Thyroid gland (tissue), 4 donors: ENCODE measurements around the gene SPRR3. TPM values are rescaled to one million over a fixed set of nuclear protein-coding genes. Genes with fewer than 3 reads are reported as not detected.

Source experiments
- DNase-seq, 2 donors: peaks; one replicate each; pipeline ENCODE4 v3.0.0-alpha.2; 2019
- H3K27ac ChIP-seq, 3 donors: fragments of 200-600 bp; sonication (generic); 1 replicate in 2 of 3; 2 replicates in 1 of 3; pipeline ENCODE4 v1.5.1; 2016 to 2019; ENCODE audit warnings: mild to moderate bottlenecking in 1 of 3, moderate library complexity in 1 of 3
- H3K27me3 ChIP-seq: fragments of 200-600 bp; sonication (generic); one replicate; pipeline ENCODE4 v1.5.1; 2019
- H3K36me3 ChIP-seq, 2 donors: fragments of 200-600 bp; sonication (generic); one replicate each; pipeline ENCODE4 v1.5.1; 2016 to 2019
- H3K4me1 ChIP-seq, 2 donors: fragments of 200-600 bp; sonication (generic); one replicate each; pipeline ENCODE4 v1.5.1; 2017 to 2019
- H3K4me3 ChIP-seq, 3 donors: fragments of 200-600 bp; sonication (generic); replicated peaks in 1 of 3; 1 replicate in 2 of 3; 2 replicates in 1 of 3; pipeline ENCODE4 v1.5.1; 2016; ENCODE audit warnings: mild to moderate bottlenecking in 1 of 3
- H3K9me3 ChIP-seq: fragments of 200-600 bp; sonication (generic); one replicate; pipeline ENCODE4 v1.5.1; 2017
- CTCF ChIP-seq, 6 experiments: fragments of 200-600 bp in 3 of 6; fragments of 450-650 bp in 3 of 6; sonication (generic) in 3 of 6; IDR thresholded peaks; one replicate each; pipeline ENCODE4 v1.5.1; 2016 to 2019; ENCODE audit warnings: antibody characterized with exemption in 6 of 6, mild to moderate bottlenecking in 2 of 6, inconsistent platforms in 1 of 6, moderate library complexity in 1 of 6
- POLR2A ChIP-seq, 2 donors: fragments of 450-650 bp; IDR thresholded peaks; one replicate each; pipeline ENCODE4 v1.6.1; 2017; ENCODE audit warnings: antibody characterized with exemption in 2 of 2, mild to moderate bottlenecking in 2 of 2, moderate library complexity in 1 of 2
- WGBS, 2 donors: methylation state at CpG; one replicate each; pipeline ENCODE4 v1.1.5; 2017; 5-methylcytosine and 5-hydroxymethylcytosine counted together
- intact Hi-C: fragments of 100-400 bp; cut with DNase I; formaldehyde crosslinking; loops from one replicate; pipeline ENCODE4 v1.15.1; 2023
- total RNA-seq, 4 donors: library from RNA; depleted of rRNA; stranded (reverse); fragments of >200 nt; gene quantifications; one replicate each; pipeline ENCODE4 v1.2.3, GENCODE V29; 2016

Gene SPRR3
- not detected for total RNA-seq

- no peak for DNase-seq
- Histone ChIP-seq H3K36me3 (no peaks in the 10 kb centered on the region), H3K4me3 (no peak within 1 kb of the TSS), H3K9me3 (no peaks in the 10 kb centered on the region), H3K27ac (no peak within 1 kb of the TSS), H3K4me1 (no peaks in the 10 kb centered on the region), H3K27me3 (no peaks in the 10 kb centered on the region)
- 55 to 72% methylated on average over 2 of the region's 2 CpGs for WGBS, 2 donors
- intact Hi-C loops: no loop called here
- TF ChIP-seq POLR2A (IDR thresholded peaks at IDR 0.05) (no peak), CTCF (IDR thresholded peaks at IDR 0.05) (no peak)
Observed at GRCh38 chr1:153001382-153001781, at the start of gene SPRR3. Gene SPRR3, plus strand, starts transcription at chr1:153001749. Its CDS starts 1,272 bp downstream, at chr1:153003021.

GRCh38 chr1:152953761-152954160 lies 47.8 kb upstream of the SPRR3 start:
- Histone ChIP-seq H3K4me3 (no peak overlapping the region), H3K27me3 (no peaks in the 10 kb centered on the region), H3K9me3 (no peaks in the 10 kb centered on the region), H3K4me1 (no peaks in the 10 kb centered on the region), H3K36me3 (no peaks in the 10 kb centered on the region), H3K27ac (no peak overlapping the region)
- intact Hi-C loops: no loop called here
- TF ChIP-seq POLR2A (IDR thresholded peaks at IDR 0.05): no peak
- TF ChIP-seq CTCF (IDR thresholded peaks at IDR 0.05): no peak
- 68 to 70% methylated on average over 7 of the region's 7 CpGs for WGBS, 2 donors
- DNase-seq: no peak

GRCh38 chr1:152954436-152954835 lies 47.1 kb upstream of the SPRR3 start:
- Histone ChIP-seq H3K9me3 (no peaks in the 10 kb centered on the region), H3K27ac (no peak overlapping the region), H3K4me1 (no peaks in the 10 kb centered on the region), H3K36me3 (no peaks in the 10 kb centered on the region), H3K27me3 (no peaks in the 10 kb centered on the region), H3K4me3 (no peak overlapping the region)
- DNase-seq: no peak
- TF ChIP-seq CTCF (IDR thresholded peaks at IDR 0.05) (no peak), POLR2A (IDR thresholded peaks at IDR 0.05) (no peak)
- 89 to 92% methylated on average over 6 of the region's 6 CpGs for WGBS, 2 donors
- intact Hi-C loops: no loop called here

GRCh38 chr1:152957561-152957960 lies 44.0 kb upstream of the SPRR3 start:
- WGBS, 2 donors: 82 to 91% methylated on average over 3 of the region's 3 CpGs

GRCh38 chr1:152959273-152959672 lies 42.3 kb upstream of the SPRR3 start:
- intact Hi-C loops: no loop called here
- no peaks in the 10 kb centered on the region for H3K27me3 ChIP-seq
- TF ChIP-seq CTCF (IDR thresholded peaks at IDR 0.05) (no peak), POLR2A (IDR thresholded peaks at IDR 0.05) (no peak)
- H3K27ac ChIP-seq: no peak overlapping the region
- no peaks in the 10 kb centered on the region for H3K36me3 ChIP-seq
- no peak for DNase-seq
- H3K4me3 ChIP-seq: no peak overlapping the region
- WGBS, 2 donors: 65 to 78% methylated on average over 3 of the region's 3 CpGs
- H3K9me3 ChIP-seq: no peaks in the 10 kb centered on the region
- no peaks in the 10 kb centered on the region for H3K4me1 ChIP-seq

More at GRCh38 chr1:152957561-152957960, 44.0 kb upstream of the SPRR3 start:
- Histone ChIP-seq H3K36me3 (no peaks in the 10 kb centered on the region), H3K4me3 (no peak overlapping the region), H3K4me1 (no peaks in the 10 kb centered on the region), H3K9me3 (no peaks in the 10 kb centered on the region), H3K27ac (no peak overlapping the region), H3K27me3 (no peaks in the 10 kb centered on the region)
- intact Hi-C loops: no loop called here
- TF ChIP-seq POLR2A (IDR thresholded peaks at IDR 0.05): no peak
- no peak for TF ChIP-seq CTCF (IDR thresholded peaks at IDR 0.05)
- DNase-seq: no peak
